ENCODE results near the gene GABBR2. TPM values are rescaled to one million over a fixed set of nuclear protein-coding genes. Genes with fewer than 3 reads are reported as not detected.
A peak's percentile ranks its signal among the peaks of the same experiment; 100 is the strongest.

The GABBR2 gene
- total and polyA plus RNA-seq, 5 experiments from 2014 or later = not detected

DNA sequence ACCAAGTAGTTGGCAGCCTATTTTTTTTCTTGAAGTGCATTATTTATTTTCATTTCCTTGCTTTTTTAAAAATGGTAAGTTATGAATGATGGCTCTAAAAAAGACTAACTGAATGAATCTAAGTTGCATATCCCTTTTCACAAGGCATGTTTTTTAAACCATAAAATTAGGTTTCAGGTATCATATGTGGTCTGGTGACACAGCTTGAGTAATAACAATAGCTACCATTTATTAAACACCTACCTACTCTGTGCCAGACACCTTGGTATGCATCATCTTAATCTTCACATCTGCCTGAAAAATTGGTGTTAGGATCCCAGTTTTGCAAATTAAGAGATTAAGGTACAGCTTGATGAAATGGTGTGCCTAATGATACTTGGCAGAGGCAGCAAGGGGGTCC, 4.3 kb upstream of the GABBR2 start:
- Mint-ChIP-seq H3K4me3 (no peak overlapping the region), H3K9me3 (peaks cover 0 to 6% (median 0%) of the 10 kb centered on the region in 9 donors), H3K4me1 (peaks cover 0 to 5% (median 0%) of the 10 kb centered on the region in 4 donors), H3K36me3 (peaks cover 0 to 2% (median 0%) of the 10 kb centered on the region in 3 donors), H3K27ac (no peak overlapping the region), H3K27me3 (peaks cover 26 to 59% (median 48%) of the 10 kb centered on the region in 5 donors)
- DNase-seq = no peak
- ATAC-seq = no peak
- POLR2A ChIA-PET = interaction anchor here (0.6 kb wide), 1 partner anchor 31 kb away, joined by 3 read pairs; no protein-coding TSS in a partner anchor

DNA sequence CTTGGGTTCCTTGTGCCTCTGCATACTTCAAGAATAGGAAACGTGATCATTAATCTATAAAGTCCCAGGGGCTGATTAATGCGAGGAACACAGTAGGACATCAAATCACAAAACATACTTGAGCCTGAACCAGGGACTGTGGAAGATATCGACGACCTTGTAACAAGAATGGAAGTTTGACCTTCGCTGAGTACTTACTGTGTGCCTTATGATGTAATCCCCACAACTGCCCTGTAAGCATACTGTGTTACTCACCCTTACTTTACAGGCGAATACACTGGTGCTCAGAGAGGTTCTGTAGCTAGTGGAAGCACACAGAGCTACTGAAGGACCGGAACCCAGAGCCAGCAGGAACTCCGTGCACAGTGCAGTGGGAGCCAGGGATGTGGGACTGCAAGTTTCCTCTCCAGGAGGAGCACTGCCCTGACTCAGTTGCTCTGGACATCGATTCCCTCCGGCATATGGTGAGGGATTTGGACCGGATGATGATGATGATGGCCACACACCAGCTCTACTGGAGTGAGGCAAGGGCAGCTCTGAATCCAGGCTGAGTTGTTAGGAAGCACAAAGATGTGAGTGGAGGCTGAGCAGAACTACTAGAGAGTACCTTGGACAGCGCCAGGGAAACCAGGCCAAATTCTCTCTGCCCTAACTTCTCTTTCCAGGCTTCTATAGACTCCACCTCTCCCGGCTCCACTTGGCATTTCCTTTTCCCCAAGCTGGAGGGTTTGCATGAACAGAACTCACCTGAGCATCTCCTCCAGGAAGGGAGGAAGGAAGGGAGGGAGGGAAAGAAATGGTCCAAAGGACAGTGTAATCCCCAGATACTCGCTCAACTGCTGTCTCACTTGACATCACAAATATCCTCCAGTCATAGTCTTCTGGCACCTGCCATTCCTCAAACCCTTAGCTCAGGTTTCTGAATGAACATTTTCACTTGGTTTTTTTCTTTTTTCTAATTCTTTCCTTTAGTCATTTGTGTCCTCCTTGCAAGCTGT, 1.5 kb upstream of the GABBR2 start:
- POLR2A ChIA-PET = no interaction called here
- no peaks in the 10 kb centered on the region for H3K9me3 Mint-ChIP-seq
- DNase-seq = no peak
- H3K36me3 Mint-ChIP-seq = peaks cover 0 to 2% (median 0%) of the 10 kb centered on the region in 3 donors
- H3K4me1 Mint-ChIP-seq = peaks cover 0 to 10% (median 3%) of the 10 kb centered on the region in 4 donors
- peaks cover 34 to 56% (median 47%) of the 10 kb centered on the region in 5 donors for H3K27me3 Mint-ChIP-seq
- ATAC-seq = no peak
- H3K27ac Mint-ChIP-seq = no peak overlapping the region
- peak overlapping the region in 5 of 10 donors; percentile 13 to 63 (median 56) for H3K4me3 Mint-ChIP-seq

DNA sequence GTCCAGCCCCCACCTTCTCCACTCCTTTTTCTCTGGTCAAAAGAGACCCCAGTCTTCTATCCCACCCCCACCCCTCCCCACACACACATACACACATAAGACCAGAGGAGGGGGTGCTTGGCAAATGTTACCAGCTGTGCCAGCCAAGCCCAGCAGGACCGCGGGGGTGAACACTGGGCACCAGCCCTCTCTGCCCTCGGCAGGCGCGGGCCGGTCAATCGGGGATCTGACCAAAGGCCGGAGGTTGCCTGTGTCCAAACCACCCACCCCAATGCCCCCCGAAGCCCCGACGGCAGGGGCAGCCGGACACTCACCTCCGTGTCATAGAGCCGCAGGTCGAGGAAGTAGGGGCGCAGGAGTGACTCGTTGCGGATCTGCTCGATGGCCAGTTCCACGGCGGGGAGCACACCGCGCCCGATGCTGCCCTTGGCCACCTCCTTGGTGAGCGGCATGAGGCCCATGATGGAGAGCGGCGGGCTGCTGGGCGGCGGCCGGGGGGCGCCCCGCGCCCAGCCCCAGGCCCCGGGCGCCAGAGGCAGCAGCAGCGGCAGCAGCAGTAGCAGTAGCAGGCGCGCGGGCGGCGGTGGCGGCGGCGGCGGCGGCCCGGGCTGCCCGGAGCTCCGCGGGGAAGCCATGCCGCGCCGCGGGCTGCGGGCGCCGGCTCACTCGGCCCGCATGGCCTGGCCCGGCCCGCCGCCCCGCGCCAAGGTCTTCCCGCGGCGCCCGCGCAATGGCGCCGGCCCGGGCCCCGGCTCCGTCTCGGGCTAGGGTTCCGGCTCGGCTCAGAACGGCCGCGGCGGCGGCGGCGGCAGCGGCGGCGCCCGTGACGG, 417 bp downstream of the GABBR2 start:
- H3K36me3 Mint-ChIP-seq = peaks cover 0 to 2% (median 0%) of the 10 kb centered on the region in 3 donors
- peaks cover 39 to 67% (median 56%) of the 10 kb centered on the region in 5 donors for H3K27me3 Mint-ChIP-seq
- no peaks in the 10 kb centered on the region for H3K9me3 Mint-ChIP-seq
- no peak for DNase-seq
- H3K4me1 Mint-ChIP-seq = peaks cover 0 to 10% (median 3%) of the 10 kb centered on the region in 4 donors
- no peak overlapping the region for H3K27ac Mint-ChIP-seq
- POLR2A ChIA-PET = no interaction called here
- ATAC-seq = no peak
- H3K4me3 Mint-ChIP-seq = no peak overlapping the region

DNA sequence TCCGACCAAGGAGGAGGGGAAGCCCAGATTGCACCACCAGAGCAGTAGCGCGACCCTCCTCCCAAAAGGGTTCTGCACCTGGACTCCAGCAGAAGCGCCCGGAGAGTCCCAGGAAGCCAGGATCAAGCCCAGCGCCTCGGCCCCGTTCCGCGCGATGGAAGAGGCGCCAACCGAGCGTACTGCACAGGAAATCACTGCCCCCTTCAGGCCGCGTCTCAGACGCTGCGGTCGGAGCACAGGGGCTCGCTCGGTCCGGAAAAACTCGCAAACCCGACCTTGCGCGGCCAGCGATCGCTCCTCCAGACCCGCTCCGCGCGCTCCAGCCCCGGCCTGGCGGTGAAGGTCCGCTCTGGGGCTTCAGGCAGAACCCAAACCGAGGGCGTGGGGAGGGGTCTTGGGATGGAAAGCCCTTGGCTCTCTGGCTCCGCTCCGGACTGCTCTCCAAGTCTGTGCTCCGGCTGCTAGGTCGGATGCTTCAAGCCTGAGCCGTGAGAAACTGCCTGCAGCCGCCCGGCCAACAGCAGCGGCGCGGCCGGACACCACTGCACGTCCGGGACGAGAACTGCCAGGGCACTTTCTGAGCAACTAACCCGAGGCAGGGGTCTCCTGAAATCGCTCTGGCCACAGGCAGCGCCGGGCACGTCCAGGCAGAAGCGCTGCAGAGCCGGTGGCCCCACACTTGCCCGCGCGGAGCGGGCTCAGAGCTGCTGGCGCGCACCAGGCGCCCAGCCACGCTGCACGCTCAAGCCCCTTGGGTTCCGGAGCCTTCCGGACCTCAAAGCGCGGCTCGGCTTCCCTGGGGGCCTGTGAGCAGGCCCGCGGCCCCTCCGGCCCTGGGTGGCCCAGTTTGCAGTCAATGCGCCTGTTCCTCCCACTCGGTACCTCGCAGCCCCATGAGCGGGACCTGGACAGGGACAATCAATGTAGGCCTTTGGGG, 1.3 kb downstream of the GABBR2 start:
- H3K36me3 Mint-ChIP-seq = peaks cover 0 to 2% (median 0%) of the 10 kb centered on the region in 3 donors
- H3K9me3 Mint-ChIP-seq = no peaks in the 10 kb centered on the region
- ATAC-seq (no peak), DNase-seq (no peak)
- H3K27ac Mint-ChIP-seq = no peak overlapping the region
- H3K4me3 Mint-ChIP-seq = no peak overlapping the region
- POLR2A ChIA-PET = no interaction called here
- peaks cover 39 to 73% (median 60%) of the 10 kb centered on the region in 5 donors for H3K27me3 Mint-ChIP-seq
- peaks cover 0 to 10% (median 3%) of the 10 kb centered on the region in 4 donors for H3K4me1 Mint-ChIP-seq

DNA sequence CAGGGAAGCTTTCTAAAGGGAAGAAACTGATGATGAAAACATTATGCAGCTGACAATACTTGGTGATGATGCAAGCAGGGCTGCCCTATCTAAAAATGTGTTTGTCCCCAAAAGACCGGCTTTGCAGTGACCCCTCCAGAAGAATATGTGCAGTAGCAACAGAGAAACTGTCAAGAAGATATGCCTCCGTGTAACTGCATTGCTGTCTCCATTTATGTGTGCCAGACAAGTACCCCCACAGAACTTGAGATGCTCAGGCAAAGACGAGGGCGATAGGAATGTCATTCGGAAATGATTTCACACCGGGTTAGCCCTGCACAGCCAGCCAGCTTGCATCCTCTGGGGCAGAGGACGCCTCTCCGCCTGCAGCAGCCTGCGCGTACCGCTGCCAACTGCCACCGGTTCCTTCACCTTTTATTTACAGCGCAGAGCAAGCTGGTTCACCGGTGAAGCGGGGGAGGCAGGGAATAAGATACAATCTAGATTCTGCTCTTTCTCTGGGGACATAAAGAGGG, 2.0 kb downstream of the GABBR2 start:
- H3K27me3 Mint-ChIP-seq = peaks cover 35 to 73% (median 58%) of the 10 kb centered on the region in 5 donors
- peaks cover 0 to 2% (median 0%) of the 10 kb centered on the region in 3 donors for H3K36me3 Mint-ChIP-seq
- peak overlapping the region in 7 of 10 donors; percentile 4 to 59 (median 16) for H3K4me3 Mint-ChIP-seq
- POLR2A ChIA-PET = no interaction called here
- peaks cover 0 to 10% (median 4%) of the 10 kb centered on the region in 4 donors for H3K4me1 Mint-ChIP-seq
- ATAC-seq (no peak), DNase-seq (no peak)
- no peak overlapping the region for H3K27ac Mint-ChIP-seq
- H3K9me3 Mint-ChIP-seq = no peaks in the 10 kb centered on the region

DNA sequence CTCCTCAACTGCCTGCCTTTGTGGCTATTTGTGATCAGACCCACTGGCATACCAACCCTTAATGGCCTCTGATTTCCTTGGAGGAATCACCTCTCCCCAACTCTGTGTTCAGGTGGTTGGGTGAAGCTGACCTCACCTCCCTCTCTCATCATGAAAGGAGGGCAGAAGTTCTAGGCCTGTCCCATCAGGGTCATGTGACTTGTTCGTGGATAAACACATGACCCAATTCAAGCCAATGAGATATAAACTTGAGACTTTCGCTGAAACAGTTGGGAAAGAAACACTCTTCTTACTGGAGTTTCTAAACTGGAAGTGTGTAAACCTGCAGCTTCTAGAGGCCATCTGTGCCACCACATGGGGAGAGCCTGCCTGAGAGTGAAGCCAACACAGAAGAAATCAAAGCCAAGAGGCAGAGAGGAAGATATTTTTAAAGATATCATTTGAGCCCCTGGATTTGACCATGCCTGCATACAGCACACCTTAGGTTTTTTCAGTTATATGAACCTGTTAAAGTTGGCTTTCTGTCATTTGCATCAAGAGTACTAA, 5.8 kb downstream of the GABBR2 start:
- Mint-ChIP-seq H3K4me1 (peaks cover 0 to 6% (median 3%) of the 10 kb centered on the region in 4 donors), H3K27me3 (peaks cover 26 to 75% (median 42%) of the 10 kb centered on the region in 5 donors), H3K9me3 (peaks cover 0 to 6% (median 0%) of the 10 kb centered on the region in 9 donors), H3K36me3 (peaks cover 0 to 5% (median 0%) of the 10 kb centered on the region in 3 donors), H3K4me3 (no peak overlapping the region), H3K27ac (no peak overlapping the region)
- DNase-seq = no peak
- POLR2A ChIA-PET = no interaction called here
- no peak for ATAC-seq

DNA sequence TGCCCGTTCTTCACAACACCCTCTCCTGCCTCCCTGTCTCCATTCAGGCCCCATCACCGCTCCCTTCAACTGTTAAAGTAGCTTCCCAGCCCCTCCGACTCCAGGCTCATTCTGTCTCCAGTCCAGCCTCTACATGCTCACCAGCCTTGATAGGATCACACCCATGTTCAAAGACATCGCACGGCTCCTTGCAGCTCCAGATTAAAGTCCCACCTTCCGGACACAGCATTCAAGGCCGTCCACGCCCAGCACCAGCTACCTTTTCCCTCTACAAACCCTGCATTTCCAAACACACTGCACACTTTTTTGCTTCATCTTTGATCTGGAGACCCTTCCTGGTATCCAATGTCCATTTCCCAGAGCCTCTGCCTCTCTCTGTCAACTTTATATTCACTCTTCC, 6.4 kb downstream of the GABBR2 start:
- POLR2A ChIA-PET = no interaction called here
- Mint-ChIP-seq H3K4me3 (no peak overlapping the region), H3K27ac (peak overlapping the region in 1 of 10 donors; percentile 22), H3K9me3 (peaks cover 0 to 6% (median 0%) of the 10 kb centered on the region in 9 donors), H3K27me3 (peaks cover 26 to 75% (median 42%) of the 10 kb centered on the region in 5 donors), H3K36me3 (peaks cover 0 to 5% (median 0%) of the 10 kb centered on the region in 3 donors), H3K4me1 (peaks cover 0 to 6% (median 3%) of the 10 kb centered on the region in 4 donors)
- no peak for ATAC-seq
- no peak for DNase-seq

DNA sequence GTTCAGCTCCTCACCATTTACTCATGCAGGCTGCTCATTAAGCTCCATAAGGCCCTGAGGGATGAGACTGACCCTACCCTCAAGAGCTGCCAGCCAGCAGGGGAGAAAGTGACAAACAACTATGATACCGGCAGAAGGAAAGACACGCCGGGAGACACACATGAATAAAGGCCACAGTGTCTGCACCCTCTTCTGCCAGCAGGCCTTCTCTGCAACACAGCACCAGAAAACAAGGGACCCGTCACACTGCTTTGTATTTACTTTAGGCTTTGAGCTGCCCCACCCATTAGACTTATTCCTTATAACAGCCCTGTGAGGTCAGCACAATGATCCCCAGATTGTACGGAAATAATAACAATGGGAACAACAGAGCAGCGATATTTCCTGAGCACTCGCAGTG, 7.2 kb downstream of the GABBR2 start:
- Mint-ChIP-seq H3K9me3 (peaks cover 0 to 6% (median 0%) of the 10 kb centered on the region in 9 donors), H3K4me3 (no peak overlapping the region), H3K27me3 (peaks cover 23 to 77% (median 40%) of the 10 kb centered on the region in 5 donors), H3K27ac (no peak overlapping the region), H3K36me3 (peaks cover 0 to 5% (median 0%) of the 10 kb centered on the region in 3 donors), H3K4me1 (peaks cover 0 to 2% (median 1%) of the 10 kb centered on the region in 4 donors)
- POLR2A ChIA-PET = no interaction called here
- DNase-seq = no peak
- ATAC-seq = no peak

DNA sequence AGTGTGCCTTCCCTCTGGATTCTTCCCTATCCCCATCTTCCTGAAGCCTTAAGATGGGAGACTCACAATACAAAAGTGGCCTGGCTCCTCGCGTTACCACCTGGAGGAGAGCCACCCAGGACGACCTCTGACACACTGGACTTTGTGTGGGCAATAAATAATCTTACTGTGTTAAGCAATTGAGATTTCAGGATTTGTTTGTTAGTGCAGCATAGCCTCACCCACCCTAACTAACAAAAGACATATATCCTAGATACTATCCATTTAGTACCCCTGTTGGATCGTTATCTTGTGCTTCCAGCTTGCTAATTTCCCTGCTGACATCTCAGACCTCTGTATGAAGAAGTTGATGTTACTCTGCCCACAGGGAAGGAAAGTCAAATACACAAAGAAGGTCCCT, 7.9 kb downstream of the GABBR2 start:
- ATAC-seq = no peak
- H3K36me3 Mint-ChIP-seq = peaks cover 0 to 5% (median 0%) of the 10 kb centered on the region in 3 donors
- POLR2A ChIA-PET = no interaction called here
- no peak overlapping the region for H3K27ac Mint-ChIP-seq
- H3K27me3 Mint-ChIP-seq = peaks cover 25 to 77% (median 38%) of the 10 kb centered on the region in 5 donors
- H3K9me3 Mint-ChIP-seq = peaks cover 0 to 6% (median 0%) of the 10 kb centered on the region in 9 donors
- H3K4me1 Mint-ChIP-seq = peaks cover 0 to 1% (median 0%) of the 10 kb centered on the region in 4 donors
- H3K4me3 Mint-ChIP-seq = no peak overlapping the region
- no peak for DNase-seq

DNA sequence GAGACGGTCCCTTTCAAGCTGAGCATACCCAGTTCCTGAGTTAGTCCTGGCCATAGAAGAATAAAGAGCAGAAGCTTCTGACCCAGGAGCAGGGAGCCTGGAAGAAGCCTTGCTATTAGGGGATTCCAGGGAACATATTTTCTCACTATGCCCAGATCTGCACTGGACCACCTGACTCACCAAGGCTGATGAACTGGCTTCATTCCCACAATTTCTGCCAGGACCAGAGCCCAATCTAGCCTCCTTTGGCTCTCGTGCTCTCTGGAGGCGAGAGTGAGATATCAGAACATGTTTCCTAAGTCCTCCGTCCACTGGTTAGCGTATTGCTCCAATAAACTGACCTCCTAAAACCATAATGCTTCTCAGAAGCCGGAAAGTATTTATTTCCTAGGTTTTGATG, 9.9 kb downstream of the GABBR2 start:
- POLR2A ChIA-PET = no interaction called here
- Mint-ChIP-seq H3K4me1 (peaks cover 0 to 1% (median 0%) of the 10 kb centered on the region in 4 donors), H3K9me3 (peaks cover 0 to 6% (median 0%) of the 10 kb centered on the region in 9 donors), H3K36me3 (peaks cover 0 to 5% (median 0%) of the 10 kb centered on the region in 3 donors), H3K27ac (no peak overlapping the region), H3K4me3 (no peak overlapping the region), H3K27me3 (peaks cover 15 to 63% (median 25%) of the 10 kb centered on the region in 5 donors)
- DNase-seq = no peak
- no peak for ATAC-seq

DNA sequence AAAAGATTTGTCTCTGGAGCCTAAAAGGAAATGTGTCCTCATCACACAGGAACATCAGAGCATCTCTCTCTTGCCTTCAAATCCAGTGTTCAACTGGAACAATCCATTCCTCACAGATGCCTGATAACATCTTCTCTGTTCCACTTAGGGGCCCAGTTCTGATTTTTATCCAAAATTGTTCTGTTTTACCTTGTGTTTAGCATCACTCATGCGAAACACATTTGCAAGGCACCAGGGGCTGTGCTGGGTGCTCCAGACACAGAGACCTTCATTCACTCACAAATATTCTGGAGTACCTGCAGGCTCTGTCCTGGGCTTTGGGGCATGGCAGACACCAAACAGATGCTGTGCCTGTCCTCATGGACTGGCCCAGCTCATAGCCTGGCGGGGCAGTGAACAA, 13.8 kb downstream of the GABBR2 start:
- Mint-ChIP-seq H3K36me3 (no peaks in the 10 kb centered on the region), H3K27me3 (peaks cover 7 to 34% (median 12%) of the 10 kb centered on the region in 5 donors), H3K27ac (no peak overlapping the region), H3K4me3 (no peak overlapping the region), H3K4me1 (no peaks in the 10 kb centered on the region), H3K9me3 (no peaks in the 10 kb centered on the region)
- DNase-seq (no peak), ATAC-seq (no peak)
- POLR2A ChIA-PET = no interaction called here

Measured in naive thymus-derived CD8-positive, alpha-beta T cell (primary cell).